Activated naive CD4-positive, alpha-beta T cell treated with Interleukin-2 at 50 U/mL for 16 hours (primary cell): Measurements from ENCODE around the gene YKT6.

ENCODE experiments used
- DNase-seq: peaks from one replicate; pipeline ENCODE4 v3.0.0-alpha.2; 2020

Gene YKT6

DNA sequence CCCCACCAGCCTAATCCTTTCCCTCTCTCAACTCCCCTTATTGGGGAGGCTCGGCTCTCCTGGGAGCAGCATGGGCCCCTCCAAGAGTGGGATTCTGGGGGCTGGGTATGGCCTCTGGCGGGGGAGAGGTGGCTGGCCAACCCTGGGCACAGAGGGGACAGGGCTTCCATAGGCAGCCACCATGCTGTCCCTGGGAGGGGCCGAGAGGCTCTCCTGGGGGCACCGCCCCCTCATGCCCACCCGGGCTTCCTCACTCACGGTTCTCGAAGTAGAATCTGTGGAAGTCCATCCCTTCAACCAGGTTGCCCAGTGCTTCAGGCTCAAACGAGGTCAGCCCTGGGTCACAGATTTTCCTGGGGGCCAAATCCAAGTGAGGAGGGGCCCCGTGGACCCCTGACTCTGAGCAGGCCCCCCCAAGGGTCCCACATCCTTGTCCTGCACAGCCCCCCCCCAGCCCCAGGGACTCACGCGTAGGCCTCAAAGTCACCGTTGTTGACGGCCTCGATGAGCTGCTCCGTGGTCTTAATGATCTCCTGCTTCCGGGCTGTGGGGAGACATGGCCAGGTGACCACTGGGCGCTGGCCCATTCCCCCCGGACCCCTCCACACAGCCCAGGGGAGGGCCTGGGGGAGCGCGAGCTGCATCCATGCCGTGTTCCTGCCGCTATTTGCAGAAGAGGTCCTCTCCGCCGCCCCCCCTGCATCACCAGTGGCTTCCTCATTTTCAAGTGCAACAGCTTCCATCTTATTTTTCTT, 19.8 kb downstream of the YKT6 start:
- DNase-seq = no peak

DNA sequence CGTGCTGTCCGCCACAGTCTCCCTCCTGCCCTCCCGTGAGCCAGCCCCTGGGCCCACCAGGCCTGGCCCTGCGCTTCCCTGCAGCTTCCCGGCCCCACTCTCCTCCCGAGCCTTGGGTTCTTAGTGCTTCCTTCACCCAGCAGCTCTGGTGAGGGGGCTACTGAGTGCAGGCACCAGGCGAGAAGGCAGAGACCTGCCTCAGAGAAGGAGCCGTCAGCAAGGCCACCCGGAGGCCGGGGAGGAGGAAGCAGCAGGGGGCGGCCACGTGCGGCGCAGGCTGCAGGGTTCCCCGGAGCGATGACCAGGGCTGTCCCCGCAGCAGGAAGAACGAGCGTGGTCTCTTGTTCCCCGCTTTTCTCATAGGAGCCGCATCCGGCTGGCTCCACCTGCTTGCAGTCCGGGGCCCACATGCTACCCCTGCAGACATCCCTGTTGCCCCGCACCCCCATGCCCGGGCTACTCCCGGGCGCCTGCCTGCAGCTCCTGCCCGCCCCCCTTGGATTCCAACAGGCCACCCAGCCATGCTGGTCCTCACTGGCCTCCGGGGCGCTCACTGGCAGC, 20.5 kb downstream of the YKT6 start:
- no peak for DNase-seq

DNA sequence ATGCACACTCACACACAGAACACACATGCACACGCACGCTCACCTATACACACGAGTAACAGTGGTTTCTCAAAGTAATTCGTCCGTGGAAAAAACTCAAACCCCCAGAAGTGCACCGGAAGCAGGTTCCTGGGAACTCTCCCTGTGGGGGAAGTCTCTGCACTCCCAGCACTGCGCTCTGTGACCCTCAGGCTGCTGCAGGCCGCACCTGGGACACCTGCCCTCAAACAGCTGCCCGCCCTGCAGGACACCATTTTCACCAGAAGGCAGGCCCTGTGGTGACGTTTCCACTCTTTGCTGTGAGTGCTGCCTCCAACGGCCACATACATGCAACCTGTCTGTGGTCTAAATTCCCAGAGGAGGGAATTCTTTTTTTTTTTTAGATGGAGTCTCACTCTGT, 21.3 kb downstream of the YKT6 start:
- no peak for DNase-seq

DNA sequence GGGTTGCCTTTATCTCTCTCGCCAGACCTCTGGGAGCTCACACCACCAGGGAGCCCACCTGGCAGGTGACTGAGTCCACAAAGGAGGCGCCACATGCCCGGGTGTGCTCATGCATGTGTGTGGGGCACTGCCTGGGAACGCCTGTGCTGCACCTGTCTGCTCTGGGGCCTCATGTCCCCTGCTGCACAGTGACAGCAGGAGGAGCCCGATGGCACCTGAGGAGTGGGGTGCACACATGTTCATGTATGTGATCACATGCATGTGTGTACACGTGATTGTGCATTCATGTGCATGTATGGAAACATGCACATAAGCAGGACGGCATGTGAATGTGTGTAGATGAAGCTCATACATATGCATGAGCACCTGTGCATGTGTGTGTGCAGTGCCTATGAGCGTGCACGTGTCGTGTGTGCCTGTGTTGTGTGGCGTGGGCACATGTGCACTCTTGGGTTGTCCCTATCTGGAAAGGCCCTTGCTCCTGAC, 22.0 kb downstream of the YKT6 start:
- DNase-seq = no peak

DNA sequence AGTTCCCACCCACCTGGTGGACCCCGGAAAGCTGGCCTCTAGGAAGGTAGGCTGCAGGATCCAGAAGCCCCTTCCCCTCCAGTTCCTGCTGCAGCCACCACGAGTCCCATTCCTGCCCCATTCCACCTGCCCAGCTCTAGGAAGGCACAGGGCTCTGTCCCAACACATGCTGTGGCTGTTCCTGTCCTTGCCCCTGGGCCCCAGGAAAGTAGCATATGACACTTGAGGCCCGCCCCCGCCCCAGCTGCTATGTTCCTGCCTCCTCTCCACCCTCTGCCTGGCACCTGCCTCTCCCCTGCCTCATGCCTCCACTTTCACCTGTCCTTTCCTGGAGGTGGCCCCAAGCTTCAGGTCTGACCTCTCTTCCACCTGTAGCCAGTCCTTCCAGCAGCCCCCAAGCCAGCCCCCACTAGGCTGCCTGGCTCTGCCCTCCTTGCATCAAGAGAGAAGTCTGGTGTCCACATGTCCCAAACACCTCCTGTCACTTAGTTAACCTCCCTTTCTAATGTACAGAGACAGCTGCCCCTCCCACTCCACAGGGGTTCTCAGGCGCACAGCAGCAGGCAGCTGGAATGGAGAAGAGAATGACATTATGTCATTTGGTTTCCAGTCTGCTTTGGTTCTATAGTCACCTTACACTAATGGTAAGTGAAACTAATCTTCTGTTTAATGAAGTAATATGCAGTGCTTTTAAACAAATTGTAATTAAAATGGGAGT, 22.7 kb downstream of the YKT6 start:
- DNase-seq = no peak

DNA sequence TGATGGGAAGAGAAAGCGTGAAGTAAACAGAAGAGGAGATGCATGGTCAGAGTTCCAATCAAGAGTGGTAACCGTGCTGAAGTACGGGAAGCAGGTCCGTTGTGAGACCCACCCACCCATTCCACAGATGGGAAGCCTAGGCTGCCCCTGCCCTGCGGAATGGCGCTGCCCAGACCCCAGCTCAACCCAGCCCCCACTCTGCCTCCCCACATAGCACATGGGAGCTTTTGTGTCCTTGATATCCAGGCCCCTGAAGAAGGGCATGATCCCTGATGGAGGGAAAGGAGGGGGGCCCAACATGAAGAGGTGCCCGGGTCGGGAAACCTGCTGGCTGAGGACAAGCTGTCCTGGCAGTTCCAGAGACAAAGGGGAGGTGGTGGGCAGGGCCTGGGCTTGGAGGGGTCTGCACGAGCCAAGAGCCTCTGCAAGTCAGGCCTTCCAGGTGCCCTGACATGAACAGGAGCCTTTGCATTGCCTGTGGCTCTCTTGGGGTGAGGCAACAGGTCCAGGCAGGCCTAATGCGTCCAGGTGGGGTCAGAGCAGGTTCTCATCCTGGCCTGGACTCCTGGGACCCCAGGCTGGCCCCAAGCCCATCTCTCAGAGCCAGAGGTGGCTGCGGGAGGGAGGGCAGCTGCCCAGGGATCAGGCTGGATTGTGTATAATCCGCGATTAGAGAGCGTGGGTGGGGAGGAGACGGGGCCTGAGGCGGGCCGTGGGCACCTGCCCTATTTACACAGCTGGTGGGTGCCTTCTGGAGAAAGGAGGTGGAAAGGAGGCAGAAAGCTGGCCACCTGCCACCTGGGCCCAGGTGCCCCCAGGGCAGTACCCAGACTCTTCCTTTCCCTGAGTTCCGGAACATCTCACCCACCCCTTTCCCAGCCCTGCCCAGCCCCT, 23.5 kb downstream of the YKT6 start:
- DNase-seq = no peak

DNA sequence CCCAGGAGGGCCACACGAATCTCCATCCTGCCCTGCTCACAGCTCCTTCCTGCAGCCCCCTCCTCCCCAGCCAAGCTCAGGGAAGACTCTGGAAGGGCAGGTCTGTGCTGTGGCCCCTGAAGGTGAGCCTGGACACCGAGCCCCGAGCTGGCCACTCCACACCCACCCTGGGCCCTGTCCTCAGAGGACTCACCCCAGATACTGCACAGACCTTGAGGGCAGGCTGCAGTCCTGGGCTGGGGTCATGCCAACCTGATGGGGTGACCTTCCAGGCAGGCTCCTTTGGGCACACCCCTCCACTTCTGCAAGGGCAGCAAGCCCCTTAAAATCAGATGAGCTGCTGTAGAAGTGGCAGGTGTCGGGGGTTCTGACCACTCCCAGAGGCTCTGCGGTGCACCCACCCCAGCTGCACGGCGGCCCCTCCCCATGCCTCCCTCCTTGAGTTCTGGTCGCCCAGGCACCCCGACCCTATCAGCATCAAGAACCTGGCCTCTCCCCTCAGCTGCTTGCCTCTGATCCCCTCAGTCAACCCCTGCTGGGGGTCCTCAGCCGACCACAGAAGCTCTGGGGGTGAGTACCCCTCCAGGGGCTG, 24.3 kb downstream of the YKT6 start:
- no peak for DNase-seq

DNA sequence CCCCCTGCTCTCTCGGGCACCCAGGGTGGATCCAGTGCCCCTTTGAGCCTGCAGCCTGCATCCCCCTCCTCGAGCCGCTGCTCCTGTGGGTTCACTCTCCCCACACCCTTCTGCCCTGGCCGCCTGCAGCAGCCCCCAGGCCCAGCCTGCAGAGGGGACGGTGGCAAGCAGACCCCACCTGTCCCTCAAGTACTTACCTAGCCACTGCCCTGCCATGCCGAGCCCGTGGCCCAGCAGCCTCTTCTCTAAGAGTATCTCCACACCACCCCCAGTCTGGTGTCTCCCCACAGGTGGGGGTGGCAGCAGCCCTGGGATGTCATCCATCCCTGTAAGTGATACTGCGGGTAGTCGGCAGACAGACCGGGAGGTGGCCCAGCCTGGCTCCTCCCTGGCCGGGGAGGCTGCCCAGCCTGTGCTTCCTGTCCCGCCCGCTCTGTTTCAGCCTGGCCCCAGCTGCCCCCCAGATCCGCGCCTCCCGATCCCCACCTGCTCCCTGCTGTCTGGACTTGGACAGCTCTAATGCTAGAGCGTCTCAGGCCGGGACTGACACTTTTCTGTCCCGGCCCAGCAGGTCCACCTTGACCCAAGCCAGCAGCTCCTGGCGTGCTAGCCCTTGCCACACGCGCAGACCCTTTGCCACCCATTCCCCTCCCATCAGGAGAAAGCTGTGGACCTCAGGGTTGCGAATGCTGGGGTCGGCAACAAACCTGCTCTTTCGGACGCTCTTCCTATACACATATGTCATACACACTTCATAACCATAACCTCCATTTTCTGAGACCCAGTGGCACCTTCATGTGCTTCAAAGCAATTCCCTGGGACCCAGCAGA, 25.0 kb downstream of the YKT6 start:
- no peak for DNase-seq

DNA sequence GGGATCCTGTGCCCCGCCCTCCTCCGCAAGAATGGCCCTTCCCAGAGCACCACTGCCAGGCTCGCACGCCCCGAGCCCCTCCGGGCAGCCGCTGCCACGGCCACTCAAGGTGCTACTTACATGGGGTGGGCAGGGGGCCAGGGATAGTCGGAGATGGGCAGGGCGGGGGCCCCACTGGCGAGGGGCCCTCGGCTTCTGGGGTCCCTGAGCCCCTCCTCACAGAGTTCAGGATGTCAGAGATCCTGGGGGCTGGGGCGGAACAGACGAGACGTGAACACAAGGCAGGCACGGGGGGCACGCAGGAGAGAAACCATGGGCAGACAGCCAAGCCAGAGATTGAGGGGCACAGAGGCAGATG, 25.6 kb downstream of the YKT6 start:
- no peak for DNase-seq

DNA sequence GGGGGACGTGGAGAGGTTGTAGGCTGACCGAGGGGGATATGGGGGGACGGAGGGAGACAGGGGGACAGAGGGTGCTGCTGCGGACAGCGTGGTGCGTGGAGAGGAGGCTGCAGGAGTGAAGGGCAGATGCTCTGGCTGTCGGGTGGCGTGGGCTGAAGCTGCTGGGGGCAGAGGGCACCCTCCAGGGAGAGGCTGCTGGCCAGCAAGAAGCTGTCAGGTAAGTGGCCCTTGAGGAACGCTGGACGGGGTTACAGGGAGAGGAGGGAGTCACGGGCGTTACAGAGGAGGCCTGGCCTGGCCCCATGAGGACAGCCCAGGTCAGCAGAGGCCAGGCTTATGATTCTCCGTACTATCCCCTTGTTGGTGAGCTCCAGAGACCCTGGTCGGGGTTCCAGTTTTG, 27.1 kb downstream of the YKT6 start:
- DNase-seq = no peak

DNA sequence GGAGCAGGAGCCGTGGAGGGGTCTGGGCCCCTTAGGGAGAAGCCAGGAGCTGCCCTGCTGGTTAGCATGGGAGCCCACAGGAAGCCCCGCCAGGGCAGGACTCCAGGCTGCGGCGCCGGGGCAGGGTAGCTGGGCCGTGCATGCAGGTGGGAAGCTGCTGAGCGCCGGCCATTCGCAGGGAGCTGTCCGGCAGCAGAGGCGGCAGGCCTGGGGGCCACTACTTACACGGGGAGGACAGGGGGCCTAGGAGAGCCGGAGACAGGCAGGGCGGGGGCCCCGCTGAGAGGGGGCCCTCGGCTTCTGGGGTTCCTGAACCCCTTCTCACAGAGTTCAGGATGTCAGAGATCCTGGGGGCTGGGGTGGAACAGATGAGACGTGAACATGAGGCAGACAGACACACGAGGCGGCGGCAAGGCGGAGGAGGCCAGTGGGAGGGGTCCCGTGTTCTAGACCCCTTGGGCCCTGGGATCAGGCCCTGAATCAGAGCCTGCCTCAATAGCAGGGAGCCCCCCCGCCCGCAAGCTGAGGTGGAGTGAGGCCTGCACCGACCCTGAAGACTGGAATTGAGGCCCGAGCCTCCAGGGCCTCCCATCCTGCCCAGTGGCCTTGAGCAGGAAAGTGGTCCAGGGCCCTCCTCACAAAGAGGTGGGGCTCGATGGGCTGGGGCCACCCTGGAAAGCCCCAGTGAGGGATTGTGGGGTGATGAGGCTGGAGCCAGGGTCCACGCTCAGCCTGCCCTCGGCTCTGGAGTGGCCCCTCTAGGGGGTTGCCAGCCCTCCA, 28.0 kb downstream of the YKT6 start:
- no peak for DNase-seq

DNA sequence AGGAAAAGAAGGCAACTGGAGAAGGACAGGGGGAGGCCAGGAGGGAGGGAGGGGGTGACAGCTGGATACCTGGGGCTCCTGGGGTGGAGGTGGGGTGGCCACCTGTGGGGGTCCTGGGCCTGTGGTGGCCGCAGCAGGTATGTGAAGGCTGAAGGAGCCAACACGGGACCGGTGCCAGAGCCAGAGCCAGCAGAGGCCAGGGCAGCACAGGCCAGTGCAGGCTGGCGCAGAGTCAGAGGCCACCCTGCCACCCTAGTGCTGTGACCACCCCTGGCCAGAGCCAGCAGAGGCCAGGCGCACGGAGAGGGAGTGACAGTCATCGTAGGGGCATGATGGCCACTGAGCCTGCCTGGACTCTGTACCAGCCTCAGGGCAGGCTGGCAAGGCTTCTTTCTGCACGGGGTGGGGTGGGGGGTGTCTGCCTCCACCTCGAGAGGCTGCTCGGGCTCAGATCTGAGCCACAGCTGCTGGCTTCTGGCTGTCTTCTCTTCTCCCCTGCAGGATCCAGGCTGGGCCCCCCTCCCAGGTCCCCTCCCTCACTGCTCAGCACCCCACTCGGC, 28.8 kb downstream of the YKT6 start:
- no peak for DNase-seq

DNA sequence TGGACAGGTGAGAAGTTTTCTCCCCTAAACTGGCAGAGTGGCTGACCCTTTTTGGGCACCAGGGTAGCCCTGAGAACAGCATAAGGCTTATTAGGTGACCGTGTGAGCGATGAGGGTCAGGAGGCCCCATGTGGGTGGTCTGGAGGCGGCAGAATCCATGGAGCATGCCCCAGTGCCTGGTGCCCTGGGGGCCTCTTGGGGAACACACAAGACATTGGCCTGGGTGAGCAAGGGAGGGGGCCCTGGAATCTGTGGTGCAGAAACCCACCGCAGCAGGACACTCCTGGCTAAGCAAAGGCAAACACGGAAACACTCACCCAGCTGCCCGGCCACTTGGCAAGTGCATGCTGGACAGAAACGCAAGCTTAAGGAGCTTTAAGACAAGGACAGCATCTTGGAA, 29.5 kb downstream of the YKT6 start:
- DNase-seq = no peak

DNA sequence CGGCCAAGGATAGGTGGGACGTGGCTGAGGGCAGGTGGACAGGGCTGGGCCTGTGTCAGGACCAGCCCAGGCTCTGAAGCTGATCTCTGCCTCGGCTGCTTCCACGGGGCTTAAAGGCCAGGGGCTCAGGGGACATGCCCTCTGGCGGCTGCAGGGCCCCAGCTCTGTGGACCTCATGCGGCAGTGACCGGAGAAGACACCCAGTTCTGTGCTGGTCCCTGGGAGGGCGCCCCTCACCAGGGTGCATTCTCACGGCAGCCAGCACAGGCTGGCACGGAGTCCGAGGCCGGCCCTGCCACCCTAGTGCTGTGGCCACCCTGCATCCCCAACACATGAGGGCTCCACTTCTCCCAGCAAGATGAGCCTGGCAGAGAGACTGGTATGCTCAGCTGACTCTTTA, 30.3 kb downstream of the YKT6 start:
- no peak for DNase-seq

DNA sequence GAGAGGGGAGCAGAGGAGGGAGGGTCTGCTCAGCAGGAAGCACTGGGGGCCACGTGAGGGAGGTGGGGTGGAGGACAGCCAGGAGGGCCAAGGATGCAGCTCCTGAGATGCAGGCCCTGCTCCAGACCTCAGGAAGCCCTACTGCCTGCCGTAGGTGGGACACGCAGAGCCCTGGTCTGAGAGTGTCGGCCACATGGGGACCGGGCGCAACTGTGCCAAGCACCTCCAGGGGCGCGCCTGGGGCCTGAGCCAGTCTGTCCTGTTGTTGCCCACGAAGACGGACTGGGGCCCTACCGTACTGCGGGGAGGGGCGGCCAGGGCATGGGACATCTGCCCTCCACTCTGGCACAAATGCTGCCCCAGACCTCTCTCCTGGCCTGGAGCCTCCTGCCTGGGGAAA, 31.6 kb downstream of the YKT6 start:
- no peak for DNase-seq

DNA sequence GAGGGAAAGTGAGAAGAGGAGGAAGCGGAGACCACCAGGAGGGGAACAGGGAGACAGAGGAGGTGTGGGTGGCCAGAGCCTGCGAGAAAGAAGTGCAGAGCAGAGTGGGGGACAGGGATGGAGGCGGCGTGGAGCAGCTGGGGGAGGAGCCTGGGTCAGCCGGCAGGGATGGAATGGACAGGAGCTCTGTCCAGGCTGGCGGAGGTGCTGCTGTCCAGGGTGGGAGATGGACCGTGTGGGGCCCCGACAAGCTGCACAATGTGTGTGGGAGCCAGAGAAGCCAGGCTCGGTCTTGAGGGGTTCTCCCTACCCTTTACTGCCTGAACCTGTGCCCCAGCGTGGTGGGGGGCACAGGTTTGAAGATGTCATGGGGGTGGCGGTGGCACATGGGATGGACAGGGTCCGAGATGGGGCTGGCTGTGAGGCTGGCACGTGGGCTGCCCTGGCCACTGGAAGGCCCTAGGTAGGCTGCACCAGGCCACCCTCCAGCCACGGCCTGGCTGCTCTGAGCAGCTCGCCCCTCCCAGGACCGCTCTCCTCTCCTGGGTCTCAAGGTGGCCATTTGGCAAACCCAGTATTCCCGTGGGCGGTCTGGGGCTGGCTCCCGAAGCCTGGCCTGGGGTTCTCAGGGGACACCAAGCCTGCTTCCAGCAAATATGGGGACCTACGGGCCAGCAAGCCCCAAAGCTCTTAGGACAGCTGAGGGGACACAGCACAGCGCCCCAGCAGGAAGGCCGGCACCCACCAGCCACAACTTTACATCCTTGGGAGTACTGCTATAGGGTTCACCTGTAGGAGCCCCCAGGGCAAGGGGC, 32.3 kb downstream of the YKT6 start:
- no peak for DNase-seq

DNA sequence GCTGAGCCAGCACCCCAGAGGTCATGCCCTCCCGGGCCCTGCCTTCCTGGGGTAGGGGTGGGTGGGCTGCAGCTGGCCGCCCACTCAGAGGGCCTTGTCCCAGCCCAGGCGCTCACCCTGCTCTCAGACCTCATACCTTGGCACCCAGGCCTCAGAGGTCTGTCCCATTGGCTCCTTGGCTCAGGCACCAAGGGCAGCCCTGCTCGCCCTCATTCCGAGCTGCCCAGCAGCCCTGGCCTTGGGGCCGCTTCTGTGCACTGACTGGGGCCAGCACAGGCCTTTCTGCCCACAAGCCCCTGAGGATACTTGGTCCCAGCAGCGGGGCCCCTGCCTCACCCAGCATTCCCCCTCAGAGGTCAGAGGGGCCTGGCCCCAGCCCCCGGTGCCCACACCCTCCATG, 34.3 kb downstream of the YKT6 start:
- no peak for DNase-seq

DNA sequence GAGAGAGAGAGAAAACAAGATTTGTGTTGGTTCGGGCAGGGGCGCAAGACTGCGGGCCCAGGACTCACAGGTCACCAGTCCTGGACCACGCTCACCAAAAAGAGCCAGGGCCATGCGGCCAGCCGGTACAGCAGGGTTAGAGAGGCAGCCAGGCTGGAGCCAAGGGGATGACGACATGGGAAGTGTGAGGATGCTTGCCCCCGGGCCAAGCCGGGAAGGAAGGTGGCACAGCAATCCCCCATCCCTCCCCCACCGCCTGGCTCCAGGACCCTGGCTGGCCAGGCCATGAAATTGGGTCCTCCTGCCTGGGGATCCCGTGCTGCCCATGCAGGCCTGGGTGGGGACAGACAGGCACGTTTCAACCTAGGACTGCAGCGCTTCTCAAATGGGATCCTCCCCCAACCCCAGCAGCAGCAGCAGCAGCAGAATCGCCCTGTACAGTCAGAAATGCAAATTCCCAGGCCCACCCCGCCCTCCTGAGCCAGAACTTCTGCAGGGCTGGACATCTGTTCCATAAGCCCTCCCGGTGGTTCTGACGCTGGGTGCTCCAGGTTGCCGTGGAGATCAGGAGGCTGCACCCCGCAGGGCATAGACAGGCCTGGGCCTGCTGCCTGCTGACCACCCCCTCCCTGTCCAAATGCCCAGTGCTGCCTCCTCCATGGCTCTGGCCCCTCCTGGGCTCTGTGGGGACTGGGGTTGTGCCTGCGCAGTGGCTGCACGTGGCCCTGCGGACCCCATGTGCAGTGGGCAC, 35.0 kb downstream of the YKT6 start:
- DNase-seq = no peak

DNA sequence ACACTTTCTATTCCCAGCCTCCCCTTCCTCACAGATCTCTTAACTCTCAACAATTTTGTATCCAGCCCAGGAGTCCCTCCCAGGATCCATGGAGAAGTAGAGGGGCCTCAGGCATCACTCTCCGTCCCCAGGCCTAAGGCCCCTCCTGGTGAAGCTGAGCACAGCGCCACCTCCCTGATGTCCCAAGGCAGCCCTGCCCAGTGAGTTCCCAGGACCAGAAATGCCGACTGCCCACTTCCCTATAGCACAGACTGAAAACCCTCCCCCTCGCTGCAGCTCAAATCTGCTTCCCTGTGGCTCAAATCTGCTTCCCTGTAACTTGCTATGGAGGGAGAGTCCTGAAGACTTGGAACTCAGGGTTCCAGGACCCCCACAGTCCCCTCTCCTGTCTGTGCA, 35.6 kb downstream of the YKT6 start:
- no peak for DNase-seq
